Astrocyte (in vitro differentiated cells and primary cell): Measurements from ENCODE around the gene MAGEB4. TPM values are rescaled to one million over a fixed set of nuclear protein-coding genes. Genes with fewer than 3 reads are reported as not detected.

Experiments
- DNase-seq: peaks from one replicate; pipeline ENCODE4 v3.0.0-alpha.2; 2010; ENCODE audit warnings: low read depth
- FAIRE-seq: peaks from 2 replicates; lab custom pipeline; 2011; peaks lifted over from hg19 to GRCh38; lab: Jason Lieb, UNC
- H2AFZ ChIP-seq: 2 replicates; pipeline ENCODE4 v1.6.0; 2012; ENCODE audit warnings: low read depth, low read length, inconsistent platforms
- H3K27ac ChIP-seq: 2 replicates; pipeline ENCODE4 v1.5.1; 2011; ENCODE audit warnings: low read depth, low read length, inconsistent platforms
- H3K27me3 ChIP-seq: 2 replicates; pipeline ENCODE4 v1.6.0; 2011; ENCODE audit warnings: low read length, inconsistent platforms; ENCODE audit not compliant: insufficient read depth
- H3K36me3 ChIP-seq: 2 replicates; pipeline ENCODE4 v1.5.1; 2011; ENCODE audit warnings: low read length, inconsistent platforms; ENCODE audit not compliant: insufficient read depth
- H3K4me1 ChIP-seq: 2 replicates; pipeline ENCODE4 v1.5.1; 2011; ENCODE audit warnings: low read length, inconsistent platforms; ENCODE audit not compliant: insufficient read depth
- H3K4me2 ChIP-seq: 2 replicates; pipeline ENCODE4 v1.6.0; 2012; ENCODE audit warnings: low read length, inconsistent platforms
- H3K4me3 ChIP-seq: 2 replicates; pipeline ENCODE4 v1.5.1; 2011; ENCODE audit warnings: low read depth, mild to moderate bottlenecking, low read length, inconsistent platforms; ENCODE audit not compliant: insufficient read depth
- H3K79me2 ChIP-seq: 2 replicates; pipeline ENCODE4 v1.6.0; 2012; ENCODE audit warnings: mild to moderate bottlenecking, low read length, inconsistent platforms; ENCODE audit not compliant: insufficient read depth
- H3K9ac ChIP-seq: 2 replicates; pipeline ENCODE4 v1.6.0; 2012; ENCODE audit warnings: mild to moderate bottlenecking, low read length, inconsistent platforms
- H3K9me3 ChIP-seq: 2 replicates; pipeline ENCODE4 v1.5.1; 2012; ENCODE audit warnings: low read depth, mild to moderate bottlenecking, low read length, inconsistent platforms; ENCODE audit not compliant: insufficient read depth
- H4K20me1 ChIP-seq: 2 replicates; pipeline ENCODE4 v1.6.0; 2012; ENCODE audit warnings: low read length, inconsistent platforms; ENCODE audit not compliant: insufficient read depth
- H3K27ac Mint-ChIP-seq: one replicate; pipeline ENCODE4 v1.8.0; 2021; ENCODE audit warnings: mild to moderate bottlenecking, mixed read lengths; ENCODE audit not compliant: unreplicated experiment
- H3K27me3 Mint-ChIP-seq: one replicate; pipeline ENCODE4 v1.8.0; 2021; ENCODE audit warnings: low read depth, mixed read lengths; ENCODE audit not compliant: unreplicated experiment
- H3K36me3 Mint-ChIP-seq: one replicate; pipeline ENCODE4 v1.8.0; 2021; ENCODE audit warnings: low read depth, mixed read lengths; ENCODE audit not compliant: unreplicated experiment
- H3K4me1 Mint-ChIP-seq: one replicate; pipeline ENCODE4 v1.8.0; 2021; ENCODE audit warnings: low read depth, mixed read lengths; ENCODE audit not compliant: unreplicated experiment
- H3K4me3 Mint-ChIP-seq: one replicate; pipeline ENCODE4 v1.8.0; 2021; ENCODE audit warnings: mild to moderate bottlenecking, moderate library complexity, mixed read lengths; ENCODE audit not compliant: unreplicated experiment
- H3K9me3 Mint-ChIP-seq: one replicate; pipeline ENCODE4 v1.8.0; 2021; ENCODE audit warnings: mild to moderate bottlenecking, mixed read lengths; ENCODE audit not compliant: unreplicated experiment
- EZH2 ChIP-seq: IDR thresholded peaks from 2 replicates; pipeline ENCODE4 v1.6.1; 2012; ENCODE audit warnings: mild to moderate bottlenecking, low read length, inconsistent platforms; ENCODE audit not compliant: insufficient read depth
- total RNA-seq: library from RNA; stranded (reverse); gene quantifications from 2 replicates; pipeline ENCODE4 v1.2.1, GENCODE V29; 2021
- TF ChIP-seq, protein P1 (sequence below): IDR thresholded peaks from 2 replicates; pipeline ENCODE4 v1.5.1; 2011; ENCODE audit warnings: low read depth, mild to moderate bottlenecking, inconsistent platforms, low read length, moderate library complexity; ENCODE audit not compliant: insufficient read depth

Gene MAGEB4
- total RNA-seq, 1 donor from 2014 or later: not detected

DNA sequence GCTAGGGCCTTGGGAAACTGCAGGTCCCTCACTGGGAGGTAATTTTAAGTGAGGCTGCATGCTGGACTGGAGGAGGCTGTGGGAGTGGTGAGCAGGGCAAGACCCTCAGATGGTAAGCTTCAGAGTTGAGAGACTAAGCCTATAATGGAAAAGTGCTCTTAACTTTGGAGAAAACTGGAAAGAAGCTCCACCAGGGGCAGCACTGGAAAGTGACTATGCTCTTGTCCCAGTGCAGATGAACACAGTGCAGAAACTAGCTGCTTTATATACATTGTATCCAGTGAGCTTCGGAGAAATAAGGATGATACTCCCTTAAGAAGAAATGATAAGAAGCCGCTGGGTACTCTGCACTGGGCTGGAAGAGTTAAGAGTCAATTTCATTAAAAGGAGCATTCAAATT is 29.6 kb upstream of the MAGEB4 start:
- H3K4me1 Mint-ChIP-seq: no peaks in the 10 kb centered on the region
- Histone ChIP-seq H3K9ac (no peak overlapping the region), H4K20me1 (no peaks in the 10 kb centered on the region), H3K27ac (no peak overlapping the region), H3K4me1 (no peaks in the 10 kb centered on the region), H3K9me3 (no peaks in the 10 kb centered on the region), H3K4me2 (no peak overlapping the region), H3K4me3 (no peak overlapping the region), H2AFZ (no peak overlapping the region), H3K36me3 (no peaks in the 10 kb centered on the region), H3K79me2 (no peaks in the 10 kb centered on the region), H3K27me3 (no peaks in the 10 kb centered on the region)
- H3K27ac Mint-ChIP-seq: no peak overlapping the region
- H3K27me3 Mint-ChIP-seq: no peaks in the 10 kb centered on the region
- FAIRE-seq (no peak), DNase-seq (no peak)
- TF ChIP-seq, protein P1, sequence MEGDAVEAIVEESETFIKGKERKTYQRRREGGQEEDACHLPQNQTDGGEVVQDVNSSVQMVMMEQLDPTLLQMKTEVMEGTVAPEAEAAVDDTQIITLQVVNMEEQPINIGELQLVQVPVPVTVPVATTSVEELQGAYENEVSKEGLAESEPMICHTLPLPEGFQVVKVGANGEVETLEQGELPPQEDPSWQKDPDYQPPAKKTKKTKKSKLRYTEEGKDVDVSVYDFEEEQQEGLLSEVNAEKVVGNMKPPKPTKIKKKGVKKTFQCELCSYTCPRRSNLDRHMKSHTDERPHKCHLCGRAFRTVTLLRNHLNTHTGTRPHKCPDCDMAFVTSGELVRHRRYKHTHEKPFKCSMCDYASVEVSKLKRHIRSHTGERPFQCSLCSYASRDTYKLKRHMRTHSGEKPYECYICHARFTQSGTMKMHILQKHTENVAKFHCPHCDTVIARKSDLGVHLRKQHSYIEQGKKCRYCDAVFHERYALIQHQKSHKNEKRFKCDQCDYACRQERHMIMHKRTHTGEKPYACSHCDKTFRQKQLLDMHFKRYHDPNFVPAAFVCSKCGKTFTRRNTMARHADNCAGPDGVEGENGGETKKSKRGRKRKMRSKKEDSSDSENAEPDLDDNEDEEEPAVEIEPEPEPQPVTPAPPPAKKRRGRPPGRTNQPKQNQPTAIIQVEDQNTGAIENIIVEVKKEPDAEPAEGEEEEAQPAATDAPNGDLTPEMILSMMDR: no peak
- no peak for TF ChIP-seq EZH2
- peaks cover 1% of the 10 kb centered on the region for H3K36me3 Mint-ChIP-seq
- H3K4me3 Mint-ChIP-seq: no peak overlapping the region
- H3K9me3 Mint-ChIP-seq: no peaks in the 10 kb centered on the region

DNA sequence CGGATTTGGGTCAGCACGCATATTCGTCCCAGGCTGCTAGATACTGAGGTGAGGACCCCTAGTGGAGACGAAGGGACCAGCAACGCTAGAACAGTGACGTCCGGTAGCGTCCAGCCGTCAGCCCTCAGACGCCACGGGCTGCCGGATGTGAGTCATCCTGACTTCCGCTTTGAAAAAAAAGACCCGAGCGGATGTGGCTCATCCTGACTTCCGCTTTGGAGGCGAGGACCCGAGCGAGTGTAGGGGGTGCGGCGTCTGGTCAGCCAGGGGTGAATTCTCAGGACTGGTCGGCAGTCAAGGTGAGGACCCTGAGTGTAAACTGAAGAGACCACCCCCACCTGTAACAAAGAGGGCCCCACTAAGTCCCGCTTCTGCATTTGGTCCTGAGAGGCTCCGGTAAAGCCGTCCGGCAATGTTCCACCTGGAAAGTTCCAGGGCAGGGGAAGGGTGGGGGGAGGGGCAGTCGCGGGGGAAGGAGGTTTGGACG is 26.4 kb upstream of the MAGEB4 start, which contains the start of gene MAGEB2:
TSS of gene MAGEB2 (plus strand) at position 207 of the 487 bp plus-strand sequence. CDS start 3,018 bp downstream, outside the sequence.
- H3K9me3 ChIP-seq: no peaks in the 10 kb centered on the region
- Mint-ChIP-seq H3K4me3 (no peak within 1 kb of the TSS), H3K9me3 (no peaks in the 10 kb centered on the region), H3K27ac (no peak within 1 kb of the TSS), H3K36me3 (peaks cover 2% of the 10 kb centered on the region), H3K4me1 (no peaks in the 10 kb centered on the region), H3K27me3 (no peaks in the 10 kb centered on the region)
- no peak for DNase-seq
- no peaks in the 10 kb centered on the region for H3K36me3 ChIP-seq
- H3K9ac ChIP-seq: no peak within 1 kb of the TSS
- H3K79me2 ChIP-seq: no peaks in the 10 kb centered on the region
- FAIRE-seq: no peak
- no peak within 1 kb of the TSS for H3K4me2 ChIP-seq
- no peak within 1 kb of the TSS for H3K27ac ChIP-seq
- no peaks in the 10 kb centered on the region for H3K4me1 ChIP-seq
- no peaks in the 10 kb centered on the region for H3K27me3 ChIP-seq
- no peaks in the 10 kb centered on the region for H4K20me1 ChIP-seq
- H3K4me3 ChIP-seq: no peak within 1 kb of the TSS
- no peak within 1 kb of the TSS for H2AFZ ChIP-seq
- no peak for TF ChIP-seq EZH2
- TF ChIP-seq, protein P1: no peak

DNA sequence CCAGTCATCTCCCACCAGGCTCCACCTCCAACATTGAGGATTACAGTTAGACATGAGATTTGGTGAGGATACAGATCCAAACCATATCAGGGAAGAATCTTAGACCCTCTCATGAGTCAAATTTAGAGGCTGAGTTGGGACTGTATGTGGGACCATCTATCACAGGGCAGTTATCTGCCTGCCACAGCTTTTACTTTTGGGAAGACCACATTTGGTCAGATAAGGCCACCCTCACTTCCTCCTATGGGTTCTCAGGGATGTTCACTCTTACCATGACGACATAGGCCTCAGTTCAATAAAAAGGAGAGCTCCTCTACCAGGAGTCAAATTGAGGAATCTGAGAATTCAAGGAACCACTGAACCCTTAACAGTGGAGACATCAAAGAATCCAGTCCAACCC is 24.3 kb upstream of the MAGEB4 start:
- H3K27me3 Mint-ChIP-seq: no peaks in the 10 kb centered on the region
- no peaks in the 10 kb centered on the region for H3K27me3 ChIP-seq
- no peak overlapping the region for H3K4me2 ChIP-seq
- H3K79me2 ChIP-seq: no peaks in the 10 kb centered on the region
- H3K9me3 ChIP-seq: no peaks in the 10 kb centered on the region
- H3K9me3 Mint-ChIP-seq: no peaks in the 10 kb centered on the region
- H3K27ac ChIP-seq: no peak overlapping the region
- FAIRE-seq (no peak), DNase-seq (no peak)
- no peak overlapping the region for H3K4me3 ChIP-seq
- no peak overlapping the region for H3K9ac ChIP-seq
- no peaks in the 10 kb centered on the region for H3K4me1 ChIP-seq
- no peak overlapping the region for H3K27ac Mint-ChIP-seq
- TF ChIP-seq, protein P1: no peak
- H3K36me3 ChIP-seq: no peaks in the 10 kb centered on the region
- no peaks in the 10 kb centered on the region for H3K4me1 Mint-ChIP-seq
- H4K20me1 ChIP-seq: no peaks in the 10 kb centered on the region
- H2AFZ ChIP-seq: no peak overlapping the region
- no peak overlapping the region for H3K4me3 Mint-ChIP-seq
- peaks cover 2% of the 10 kb centered on the region for H3K36me3 Mint-ChIP-seq
